Activated CD4-positive, alpha-beta T cell treated with anti-CD3 and anti-CD28 coated beads, Interleukin-2, Interleukin-6, amounts not matched to agents 100 ng/mL and 50 ng/mL, durations not matched to agents 16 hours and 8 hours (primary cell): ENCODE results near the gene PPIB.

Experiments
- DNase-seq: peaks from one replicate; pipeline ENCODE4 v3.0.0-alpha.2; 2020

PPIB gene

DNA sequence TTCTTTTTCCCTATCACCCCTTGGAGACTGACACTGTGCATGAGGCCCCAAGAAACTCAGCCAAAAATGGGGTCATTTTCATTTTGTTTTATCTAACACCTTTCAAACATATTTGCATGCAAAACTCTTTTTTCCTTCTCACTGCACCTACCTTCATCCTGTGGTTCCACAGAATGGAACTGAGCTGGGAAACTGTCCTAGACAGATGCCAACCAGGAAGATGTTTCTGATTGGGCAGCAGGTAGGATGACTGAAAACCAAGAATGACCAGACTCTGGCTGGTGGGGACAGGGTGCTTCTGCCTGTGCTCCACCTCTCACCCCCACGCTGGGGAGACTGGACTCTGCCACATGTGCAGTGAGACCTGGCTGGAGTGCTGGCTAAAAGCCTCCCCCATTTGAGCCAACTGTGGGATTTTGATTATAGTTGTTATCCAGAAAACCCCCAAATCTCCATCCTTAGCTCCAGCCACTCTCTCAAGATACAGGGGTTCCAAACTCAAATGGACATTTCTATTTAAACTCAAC lies 5.2 kb downstream of the PPIB start:
- no peak for DNase-seq

DNA sequence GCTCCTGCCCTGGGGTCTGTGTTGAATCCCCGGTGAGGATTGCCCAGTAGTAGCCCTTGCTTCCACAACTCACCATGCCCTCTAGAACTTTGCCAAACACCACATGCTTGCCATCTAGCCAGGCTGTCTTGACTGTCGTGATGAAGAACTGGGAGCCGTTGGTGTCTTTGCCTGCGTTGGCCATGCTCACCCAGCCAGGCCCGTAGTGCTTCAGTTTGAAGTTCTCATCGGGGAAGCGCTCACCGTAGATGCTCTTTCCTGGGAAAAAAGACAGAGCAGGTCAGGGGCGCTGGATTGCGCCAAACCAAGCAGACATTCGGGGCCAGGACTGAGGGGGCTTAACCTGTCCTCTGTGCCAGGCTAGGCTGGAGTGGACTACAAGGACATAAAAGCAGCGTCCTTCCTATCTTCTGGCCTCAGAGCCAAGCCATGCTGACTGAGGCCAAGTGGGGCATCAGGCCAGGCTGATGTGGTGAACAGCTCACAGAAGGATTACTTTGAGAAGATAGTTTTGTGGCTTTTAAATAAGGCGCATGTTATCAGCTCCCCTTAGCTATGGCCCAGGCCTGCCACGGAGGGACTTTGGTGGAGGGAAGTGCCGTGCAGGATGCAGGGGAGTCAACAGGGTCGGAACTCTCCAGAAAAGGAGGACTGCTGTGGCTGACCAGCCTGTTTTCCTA lies 6.0 kb downstream of the PPIB start:
- no peak for DNase-seq

DNA sequence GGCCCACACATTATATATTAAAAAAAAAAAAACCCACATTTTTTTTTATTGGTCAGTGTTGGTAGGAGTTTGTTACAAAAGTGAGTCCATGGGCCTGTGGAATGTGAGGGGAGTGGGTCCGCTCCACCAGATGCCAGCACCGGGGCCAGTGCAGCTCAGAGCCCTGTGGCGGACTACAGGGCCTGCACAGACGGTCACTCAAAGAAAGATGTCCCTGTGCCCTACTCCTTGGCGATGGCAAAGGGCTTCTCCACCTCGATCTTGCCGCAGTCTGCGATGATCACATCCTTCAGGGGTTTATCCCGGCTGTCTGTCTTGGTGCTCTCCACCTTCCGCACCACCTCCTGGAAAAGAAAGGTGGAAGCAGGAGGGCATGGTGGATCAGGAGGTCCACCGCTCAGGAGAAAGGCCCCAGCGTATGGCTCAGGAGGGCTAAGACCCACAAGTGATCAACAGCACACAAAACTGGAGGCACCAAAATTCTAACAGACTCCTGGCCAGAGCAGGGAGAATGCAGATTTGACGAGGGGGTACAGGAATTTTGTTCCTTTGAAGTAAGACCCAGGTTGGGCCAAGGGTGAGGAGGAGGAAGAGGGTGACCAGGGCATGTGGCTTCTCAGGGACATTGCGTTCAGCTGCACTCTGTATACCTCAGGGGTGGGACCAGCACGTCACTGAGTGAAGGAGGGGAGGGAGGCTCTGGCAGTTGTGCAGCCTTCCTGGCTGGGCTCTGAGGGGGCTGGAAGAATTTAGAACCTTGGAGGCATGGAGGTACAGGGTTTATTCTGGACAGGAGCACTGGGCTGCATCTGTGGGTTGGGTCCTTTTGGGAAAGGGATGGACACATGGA lies 6.8 kb downstream of the PPIB start:
- DNase-seq: no peak

DNA sequence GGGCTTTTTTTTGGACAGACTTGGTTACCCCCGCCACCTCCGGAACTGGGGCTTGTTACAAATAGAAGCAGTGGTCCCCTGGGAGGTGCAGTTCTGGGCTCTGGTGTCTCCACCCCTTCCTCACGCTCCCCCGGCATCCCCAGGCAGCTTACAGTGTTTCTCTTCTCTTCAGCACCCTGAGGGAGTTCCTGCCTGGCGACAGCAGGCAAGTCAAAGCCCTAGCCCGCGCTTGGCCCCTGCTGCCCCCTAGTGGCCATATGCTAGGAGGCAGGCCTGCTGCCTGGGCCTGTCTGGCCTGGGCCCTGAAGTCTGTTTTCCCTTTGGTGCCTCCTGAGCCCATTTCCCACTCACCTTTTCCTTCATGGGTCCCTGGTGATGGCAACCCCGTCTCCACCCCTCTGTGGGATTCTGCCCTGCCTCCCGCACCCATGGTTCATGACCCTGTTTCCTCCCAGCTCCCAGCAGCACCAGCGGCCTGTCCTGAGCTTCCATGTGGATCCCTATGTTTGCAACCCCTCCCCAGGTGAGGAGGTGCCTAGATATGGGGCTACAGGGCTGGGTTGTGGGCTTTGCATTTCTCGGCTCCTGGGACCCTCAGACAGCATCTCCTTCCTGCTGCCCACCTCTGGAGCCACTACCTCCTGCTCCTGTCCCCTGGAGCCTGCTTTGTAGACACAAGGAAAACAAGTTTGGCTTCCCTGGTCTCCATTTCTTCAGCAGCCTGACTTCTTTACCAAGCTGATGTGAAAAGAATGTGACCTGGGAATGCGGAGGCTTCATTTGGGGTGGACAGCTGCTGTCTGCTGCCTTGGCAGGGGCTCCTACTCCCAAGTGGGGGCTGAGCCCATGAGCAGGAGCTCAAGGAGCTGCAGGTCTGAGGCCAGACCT lies 9.1 kb downstream of the PPIB start:
- peak; percentile 96 for DNase-seq

DNA sequence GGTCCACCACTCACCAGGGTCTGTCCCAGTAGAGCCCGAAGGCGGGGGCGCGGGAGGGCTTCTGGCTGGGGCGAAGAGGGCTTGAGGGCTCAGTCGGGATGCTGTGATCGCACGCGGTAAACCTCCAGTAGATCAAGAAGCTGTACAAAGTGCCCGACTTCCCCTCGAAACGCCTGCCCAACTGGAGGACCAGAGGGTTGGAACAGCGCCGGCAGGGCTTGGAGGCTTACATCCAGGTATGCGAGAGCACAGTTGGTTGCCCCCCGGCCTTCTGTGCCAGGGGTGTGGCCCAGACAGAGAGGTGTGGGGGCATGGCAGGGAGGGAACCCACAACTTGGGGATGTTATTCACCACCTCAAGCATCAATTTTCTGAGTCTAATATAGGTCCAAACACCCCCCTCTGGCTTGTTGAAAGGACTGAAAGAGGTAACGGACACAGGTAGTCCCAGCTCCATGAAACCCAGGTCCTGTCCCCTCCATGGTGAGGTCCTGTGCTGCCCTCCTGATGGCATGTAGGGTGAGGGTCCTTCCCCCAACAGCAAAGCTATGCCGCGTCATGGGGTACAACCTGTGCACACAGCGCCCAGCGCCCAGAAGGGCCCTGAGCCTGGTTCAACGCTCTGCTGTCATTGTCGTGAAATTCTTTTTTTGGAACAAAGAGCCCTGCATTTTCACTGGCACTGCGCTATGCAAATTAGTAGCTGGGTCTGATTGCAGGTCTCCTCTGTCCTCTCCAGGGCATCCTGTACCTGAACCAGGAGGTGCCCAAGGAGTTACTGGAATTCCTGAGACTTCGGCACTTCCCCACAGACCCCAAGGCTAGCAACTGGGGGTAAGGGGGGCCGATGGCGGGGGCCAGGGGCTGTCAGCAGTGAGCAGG lies 10.1 kb downstream of the PPIB start:
- no peak for DNase-seq

DNA sequence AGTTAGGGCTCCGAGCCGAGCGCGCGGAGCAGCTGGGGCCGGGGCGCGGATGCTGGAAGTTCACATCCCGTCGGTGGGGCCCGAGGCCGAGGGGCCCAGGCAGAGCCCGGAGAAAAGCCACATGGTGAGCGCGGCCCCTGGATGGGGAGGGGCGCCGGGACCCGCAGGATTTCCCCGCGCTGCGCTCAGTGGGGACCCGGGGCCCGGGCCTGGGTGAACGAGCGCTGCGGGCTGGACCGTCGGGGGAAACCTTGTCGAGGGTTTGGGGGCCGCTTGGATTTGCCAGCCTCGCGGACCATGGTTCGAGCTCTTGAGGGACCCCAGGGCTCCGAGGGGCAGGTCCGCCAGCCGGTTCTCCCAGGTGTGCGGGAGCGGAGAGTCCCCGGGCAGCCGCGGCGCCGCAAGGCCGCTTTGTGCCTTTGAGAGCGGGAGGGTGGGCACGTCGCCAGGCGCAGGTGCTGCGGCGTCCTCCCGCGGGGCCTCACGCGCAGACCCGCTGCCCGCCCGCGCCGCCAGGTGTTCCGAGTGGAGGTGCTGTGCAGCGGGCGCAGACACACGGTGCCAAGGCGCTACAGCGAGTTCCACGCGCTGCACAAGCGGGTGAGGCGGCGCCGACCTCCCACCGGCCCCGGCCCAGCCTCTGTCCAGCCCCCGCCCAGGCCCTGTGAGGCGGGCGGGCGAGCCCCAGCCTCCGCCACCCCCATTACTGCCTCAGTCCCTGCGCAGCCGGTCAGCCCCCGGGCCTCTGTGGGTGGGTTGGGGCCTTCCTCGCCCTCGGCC lies 10.9 kb downstream of the PPIB start, which contains the start of gene SNX22:
TSS of gene SNX22 (plus strand) at position 5 of the 780 bp plus-strand sequence. CDS start at position 50, 45 bp downstream.
- DNase-seq: no peak

DNA sequence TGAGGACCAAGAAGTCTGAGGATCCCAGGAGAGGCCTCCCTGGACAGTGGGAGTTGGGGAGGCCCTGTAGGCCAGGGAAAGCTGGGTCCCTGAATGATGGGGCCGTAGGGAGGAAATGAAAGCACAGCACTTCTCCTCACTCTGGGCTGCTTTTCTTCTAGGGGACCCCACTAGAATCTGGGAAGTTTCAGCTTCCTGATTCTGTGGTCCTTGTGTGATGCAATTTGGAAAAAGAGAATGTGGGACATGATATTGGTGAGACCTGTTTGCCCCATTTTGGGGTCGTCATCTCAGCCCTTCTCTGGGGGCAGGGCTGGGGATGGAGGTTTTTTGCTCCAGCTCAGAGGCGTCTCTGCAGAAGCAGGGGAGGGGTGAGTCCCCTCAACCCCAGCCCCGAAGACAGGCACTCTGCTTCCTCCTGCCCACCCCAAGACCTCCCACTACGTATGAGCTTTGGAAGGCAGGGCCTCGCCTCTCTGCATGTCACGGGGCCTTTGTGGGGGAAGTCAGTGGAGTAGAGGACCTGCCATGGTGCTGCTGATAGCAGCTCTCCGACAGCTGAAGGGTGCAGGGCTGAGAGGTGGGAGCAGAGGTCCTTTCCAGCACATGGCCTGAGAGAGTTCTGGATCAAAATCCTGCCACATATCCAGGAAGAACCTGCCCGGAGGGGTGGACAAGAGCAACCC lies 12.8 kb downstream of the PPIB start:
- DNase-seq: no peak

DNA sequence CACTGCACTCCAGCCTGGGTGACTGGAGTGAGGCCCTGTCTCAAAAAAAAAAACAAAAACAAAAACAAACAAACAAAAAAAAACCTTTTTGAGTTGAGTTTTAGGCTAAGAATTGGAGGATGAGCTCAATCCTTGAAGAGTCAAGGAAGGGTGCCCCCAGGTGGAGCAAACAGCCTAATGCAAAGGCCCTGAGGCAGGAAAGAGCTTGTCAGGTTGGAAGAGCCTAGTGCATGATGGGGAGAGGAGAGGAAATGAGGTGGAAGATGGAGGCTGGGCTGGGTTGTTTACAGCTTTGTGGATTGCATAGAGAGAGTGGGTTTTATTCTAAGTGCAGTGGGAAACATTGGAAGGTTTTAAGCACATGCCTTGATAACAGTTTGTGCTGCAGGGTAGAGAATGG lies 13.4 kb downstream of the PPIB start:
- peak; percentile 57 for DNase-seq

DNA sequence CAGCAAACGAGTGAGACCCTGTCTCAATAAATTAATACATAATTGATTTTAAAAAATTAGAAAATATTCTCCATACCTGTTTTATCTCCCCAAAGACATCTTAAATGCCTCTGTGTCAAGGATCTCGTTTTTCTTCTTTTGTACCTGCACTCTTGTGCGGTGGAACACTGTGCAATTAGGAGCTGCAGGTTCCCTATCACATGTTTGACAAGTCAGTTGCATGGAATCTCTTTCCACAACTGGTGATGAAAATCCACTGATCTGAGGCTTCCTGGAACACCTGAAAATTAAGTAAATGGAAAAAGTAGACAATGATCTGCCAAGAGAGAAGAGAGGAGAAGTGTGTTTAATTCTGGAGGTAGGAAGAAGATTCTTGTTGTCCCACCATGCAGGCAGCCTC lies 14.2 kb downstream of the PPIB start:
- DNase-seq: no peak

DNA sequence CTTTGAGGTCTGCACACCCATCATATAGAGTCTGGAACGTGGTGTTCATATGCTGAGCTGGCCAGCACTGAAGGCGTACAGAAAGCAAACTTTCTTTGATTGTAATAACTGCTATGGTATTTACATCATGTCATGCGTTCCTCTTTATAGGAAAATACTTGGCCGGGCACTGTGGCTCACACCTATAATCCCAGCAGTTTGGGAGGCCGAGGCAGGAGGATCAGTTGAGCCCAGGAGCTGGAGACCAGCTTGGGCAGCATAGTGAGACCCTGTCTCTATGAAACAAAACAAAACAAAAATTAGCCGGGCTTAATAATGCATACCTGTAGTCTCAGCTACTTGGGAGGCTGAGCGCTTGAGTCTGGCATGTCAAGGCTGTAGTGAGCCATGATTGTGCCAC lies 14.7 kb downstream of the PPIB start:
- DNase-seq: no peak

DNA sequence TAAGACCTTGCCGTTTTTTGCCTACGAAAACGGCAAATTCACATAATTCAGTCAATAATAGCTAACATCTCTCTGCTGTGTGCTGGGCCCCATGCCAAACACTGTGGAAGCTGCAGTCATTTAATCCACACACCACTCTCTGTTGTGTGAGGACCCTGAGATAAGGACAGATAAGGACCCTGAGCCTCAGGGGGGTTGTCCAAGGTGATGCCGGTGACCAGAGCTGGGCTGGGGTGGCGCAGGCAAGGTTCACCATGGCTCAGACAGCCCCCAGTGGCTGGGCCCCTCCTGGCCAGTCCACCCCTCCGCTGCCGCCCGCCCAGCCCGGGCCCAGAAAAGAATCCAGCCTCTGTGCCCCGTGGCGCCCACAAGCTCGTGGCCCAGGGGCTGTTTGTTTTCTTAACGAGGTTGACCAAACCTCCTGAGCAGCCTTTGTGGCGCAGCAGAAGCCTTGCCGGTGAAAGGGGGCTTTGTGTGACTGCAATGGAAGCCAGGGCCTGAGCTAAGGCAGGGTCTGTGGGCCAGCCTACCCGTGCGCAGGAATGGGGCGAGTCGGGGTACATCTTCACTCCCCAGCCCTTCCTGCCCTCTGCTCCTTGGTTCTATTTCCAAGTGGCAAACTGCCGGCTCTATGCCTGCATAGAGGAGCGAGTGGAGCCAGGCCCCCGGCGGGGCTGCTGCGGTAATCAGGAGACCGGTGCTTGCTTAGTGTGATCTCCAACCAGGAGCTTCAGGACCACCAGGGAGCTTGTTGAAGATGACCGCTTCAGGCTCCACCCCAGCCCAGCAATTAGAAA lies 15.7 kb downstream of the PPIB start:
- DNase-seq: no peak

DNA sequence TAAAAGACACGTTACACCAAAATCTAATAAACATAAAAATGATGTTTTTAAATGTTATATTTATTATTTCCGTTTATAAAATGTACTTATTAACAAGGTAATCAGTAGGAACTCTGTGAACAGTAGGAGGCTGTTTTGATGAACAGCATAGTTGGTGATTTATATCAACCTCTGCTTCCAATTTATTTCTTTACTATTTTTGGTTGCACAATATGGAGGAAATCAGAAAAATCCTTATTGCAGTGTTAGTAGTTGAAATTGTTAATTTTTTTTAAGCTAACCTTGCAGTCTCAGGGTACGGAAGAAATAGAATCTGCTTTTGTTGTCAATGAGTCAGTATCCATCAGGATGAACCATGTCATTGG lies 16.3 kb downstream of the PPIB start:
- DNase-seq: no peak

DNA sequence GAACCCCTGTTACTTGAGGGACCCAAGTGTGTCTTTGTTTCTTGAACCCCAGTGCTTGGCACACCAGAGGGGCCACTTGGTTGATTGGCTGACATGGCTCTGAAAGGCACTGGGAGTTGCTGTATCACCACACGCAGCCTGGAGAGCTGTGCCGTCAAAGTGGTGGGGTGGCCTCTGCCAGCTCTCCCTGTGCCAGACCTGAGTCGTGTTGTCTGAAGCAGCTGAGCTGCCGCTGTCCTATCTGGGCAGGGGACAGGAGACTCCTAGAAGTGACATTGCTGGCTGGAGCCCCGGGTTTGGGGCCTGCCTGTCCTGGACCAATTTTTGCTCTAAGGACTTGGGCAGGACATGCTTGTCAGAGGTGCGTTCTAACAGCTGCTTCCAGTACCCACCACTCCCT lies 16.8 kb downstream of the PPIB start:
- DNase-seq: no peak

DNA sequence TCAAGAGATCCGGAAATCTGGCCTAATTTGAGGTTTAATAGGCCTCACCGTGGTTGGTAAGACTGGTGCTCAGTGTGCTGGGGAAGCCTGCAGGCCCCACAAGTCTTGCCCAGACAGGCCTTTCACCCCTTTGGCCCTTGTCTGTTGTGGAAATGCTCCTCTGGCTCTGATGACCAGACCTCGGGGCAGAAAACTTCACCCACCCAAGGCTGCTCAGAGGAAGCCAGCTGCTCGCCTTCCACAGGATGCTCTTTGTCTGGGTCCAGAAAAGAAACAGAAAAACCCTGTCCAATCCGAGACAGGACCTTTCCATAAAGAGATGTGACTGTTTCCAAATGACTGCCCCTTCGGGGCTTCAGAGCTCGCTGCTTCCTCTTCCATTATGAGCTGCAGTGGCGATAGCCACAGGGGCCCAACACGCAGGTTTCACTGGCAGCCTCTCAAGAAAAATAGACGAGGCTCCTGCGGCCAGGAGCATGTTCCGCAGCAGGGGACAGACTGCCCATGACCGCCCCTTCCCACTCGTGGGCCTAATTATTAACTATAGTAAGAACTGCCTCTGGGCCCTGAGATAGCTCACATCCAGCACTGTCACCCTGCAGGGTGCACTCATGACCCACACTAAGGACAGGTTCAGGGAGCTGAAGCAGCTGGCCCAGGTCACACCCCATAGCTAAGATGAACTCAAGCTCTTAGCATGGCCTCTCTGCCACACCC lies 18.1 kb downstream of the PPIB start:
- DNase-seq: no peak

DNA sequence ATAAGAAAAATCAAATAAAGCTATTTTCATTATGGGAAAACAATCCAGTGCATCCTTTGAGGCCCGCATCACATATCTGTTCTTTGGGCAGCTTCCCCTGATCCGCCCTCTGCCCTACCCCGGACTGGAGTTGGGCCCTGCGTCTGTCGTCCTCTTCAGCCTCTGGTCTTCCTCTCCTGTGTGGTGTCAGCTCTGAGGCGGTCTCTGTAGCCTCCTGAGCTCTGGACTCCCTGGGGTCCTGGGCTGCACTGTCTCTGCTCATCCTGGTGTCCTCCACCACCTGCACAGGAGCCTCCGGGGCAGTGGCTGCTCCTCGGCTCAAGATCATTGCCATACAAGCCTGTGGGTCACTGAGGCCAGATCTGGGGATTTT lies 18.6 kb downstream of the PPIB start:
- no peak for DNase-seq

DNA sequence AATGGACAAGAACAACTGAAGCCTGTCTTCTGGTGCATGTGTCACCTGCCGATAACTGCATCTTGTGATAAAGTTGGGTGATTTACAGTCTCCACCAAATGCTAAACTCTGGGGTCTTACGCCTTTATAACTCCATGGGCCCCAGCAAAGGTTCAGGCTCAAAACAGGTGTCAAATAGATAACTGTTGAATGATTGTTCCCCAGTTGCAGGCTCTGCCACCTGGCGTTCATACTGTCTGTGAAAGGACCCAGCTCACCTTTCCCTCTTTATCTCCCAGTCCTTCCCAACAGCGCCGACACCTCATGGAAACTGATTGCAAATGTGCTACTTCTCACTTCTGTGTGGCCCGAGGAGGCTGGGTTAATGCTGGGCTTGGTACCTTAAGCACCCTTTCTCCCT lies 19.5 kb downstream of the PPIB start:
- no peak for DNase-seq

DNA sequence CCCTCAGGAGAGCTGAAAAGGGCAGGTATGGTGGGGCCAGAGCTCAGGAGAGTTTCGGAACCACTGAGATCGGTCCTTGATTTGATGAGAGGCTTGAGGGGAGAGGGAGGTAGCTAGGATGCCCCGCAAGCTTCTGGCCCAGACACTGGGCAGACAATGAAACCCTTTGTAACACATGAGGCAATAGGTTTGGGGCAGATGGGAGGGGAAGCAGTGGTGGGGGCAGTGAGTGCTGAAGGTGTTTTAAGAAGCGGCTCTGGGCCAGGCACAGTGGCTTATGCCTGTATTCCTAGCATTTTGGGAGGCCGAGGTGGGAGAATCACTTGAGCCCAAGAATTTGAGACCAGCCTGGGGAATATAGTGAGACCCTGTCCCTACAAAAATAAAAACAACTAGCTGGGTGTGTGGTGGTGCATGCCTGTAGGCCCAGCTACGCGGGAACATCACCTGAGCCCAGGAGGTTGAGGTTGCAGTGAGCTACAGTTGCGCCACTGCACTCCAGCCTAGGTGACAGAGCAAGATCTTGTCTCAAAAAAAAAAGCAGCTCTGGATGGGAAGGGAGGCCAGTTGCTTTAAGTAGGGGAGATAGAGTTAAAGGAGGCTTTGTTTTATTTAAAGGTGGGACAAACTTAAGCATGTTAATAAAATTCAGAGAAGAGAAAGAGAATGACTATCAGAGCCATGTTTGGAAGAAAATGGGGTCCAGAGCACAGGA lies 20.9 kb downstream of the PPIB start:
- DNase-seq: no peak

DNA sequence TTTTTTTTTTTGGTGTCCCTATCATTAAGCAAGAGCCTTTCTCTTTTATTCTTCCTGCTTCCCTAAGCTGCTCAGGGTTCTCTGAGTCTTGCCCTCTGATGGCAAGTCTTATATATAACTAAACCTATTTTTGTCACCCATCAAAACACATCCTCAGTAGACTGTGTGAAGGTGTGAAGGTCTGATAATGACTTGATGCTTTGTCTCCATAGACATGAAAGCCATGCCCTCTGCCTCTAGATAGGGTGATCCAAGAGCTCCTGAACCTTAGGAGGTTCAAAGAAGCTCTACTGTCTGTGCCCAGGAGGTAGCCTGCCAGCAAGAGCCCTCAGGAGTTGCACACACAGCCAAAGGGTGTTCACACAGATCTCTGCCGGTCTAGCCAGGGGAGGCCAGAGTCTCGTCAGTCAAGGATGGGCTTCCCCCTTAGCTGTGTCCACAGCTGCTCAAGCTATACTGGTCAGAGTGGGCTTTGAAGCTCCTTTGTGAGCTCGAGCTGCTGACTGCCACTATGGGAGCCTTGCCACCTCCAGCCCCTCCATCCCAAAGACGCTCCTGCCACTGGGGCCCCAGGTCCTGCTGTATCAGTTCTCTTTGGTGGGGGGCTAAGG lies 24.4 kb downstream of the PPIB start:
- no peak for DNase-seq
